Osteoblast (primary cell): ENCODE results near the gene KRTAP6-3. TPM values are rescaled to one million over a fixed set of nuclear protein-coding genes. Genes with fewer than 3 reads are reported as not detected.

Experiments
- DNase-seq: peaks from one replicate; pipeline ENCODE4 v3.0.0; 2011; ENCODE audit warnings: low spot score, mixed read lengths; ENCODE audit not compliant: insufficient read length; ENCODE audit errors: missing footprints
- H2AFZ ChIP-seq: 2 replicates; pipeline ENCODE4 v1.6.0; 2011; ENCODE audit warnings: mild to moderate bottlenecking, low read length
- H3K27ac ChIP-seq: 2 replicates; pipeline ENCODE4 v1.5.1; 2011; ENCODE audit warnings: mild to moderate bottlenecking, low read depth, low read length, moderate library complexity
- H3K27me3 ChIP-seq: 2 replicates; pipeline ENCODE4 v1.6.0; 2012; ENCODE audit warnings: mild to moderate bottlenecking, control low read depth, inconsistent platforms, low read length, moderate library complexity; ENCODE audit not compliant: insufficient read depth
- H3K36me3 ChIP-seq: 2 replicates; pipeline ENCODE4 v1.5.1; 2011; ENCODE audit warnings: mild to moderate bottlenecking, low read length, control low read depth, moderate library complexity; ENCODE audit not compliant: insufficient read depth
- H3K4me1 ChIP-seq: 2 replicates; pipeline ENCODE4 v1.5.1; 2011; ENCODE audit warnings: mild to moderate bottlenecking, low read length, control low read depth, moderate library complexity; ENCODE audit not compliant: insufficient read depth
- H3K4me2 ChIP-seq: 2 replicates; pipeline ENCODE4 v1.6.0; 2011; ENCODE audit warnings: mild to moderate bottlenecking, low read length; ENCODE audit not compliant: insufficient read depth
- H3K4me3 ChIP-seq: fragments of 200-600 bp; sonication (generic); 3 replicates; pipeline ENCODE4 v1.5.1; 2012; ENCODE audit warnings: mild to moderate bottlenecking, low read length, inconsistent platforms; ENCODE audit not compliant: insufficient read depth
- H3K79me2 ChIP-seq: 2 replicates; pipeline ENCODE4 v1.6.0; 2012; ENCODE audit warnings: mild to moderate bottlenecking, low read length, control low read depth, inconsistent platforms; ENCODE audit not compliant: insufficient read depth
- H3K9me3 ChIP-seq: 2 replicates; pipeline ENCODE4 v1.5.1; 2011; ENCODE audit warnings: low read depth, low read length, control low read depth
- H4K20me1 ChIP-seq: 2 replicates; pipeline ENCODE4 v1.6.0; 2012; ENCODE audit warnings: mild to moderate bottlenecking, low read length, control low read depth; ENCODE audit not compliant: insufficient read depth
- total RNA-seq: library from RNA; depleted of rRNA; stranded (reverse); fragments of >200 nt; gene quantifications from 2 replicates; pipeline ENCODE4 v1.2.3, GENCODE V29; 2012
- TF ChIP-seq, protein P1 (sequence below): IDR thresholded peaks from 2 replicates; pipeline ENCODE4 v1.5.1; 2011; ENCODE audit warnings: mild to moderate bottlenecking, low read depth, low read length, moderate library complexity; ENCODE audit errors: extremely low read depth

KRTAP6-3 gene
- total RNA-seq, 1 donor, result not detected

DNA sequence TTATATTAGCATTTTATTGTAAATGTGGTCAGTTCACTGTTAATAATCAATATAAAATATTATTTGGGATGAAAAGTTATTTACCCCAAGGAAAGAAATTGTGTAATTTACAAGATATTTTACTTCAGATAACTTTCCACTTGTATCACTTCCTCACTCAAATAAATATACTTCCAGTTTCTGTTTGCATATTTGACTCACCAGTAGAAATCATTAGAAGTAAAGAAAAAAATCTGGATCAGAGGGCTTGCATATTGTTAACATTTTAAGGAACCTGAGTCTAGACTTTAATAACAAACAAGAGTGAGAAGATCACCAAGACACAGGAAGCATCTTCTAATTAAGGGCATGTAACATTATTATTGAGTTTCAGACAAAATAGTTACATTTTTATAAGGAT is 27.8 kb downstream of the KRTAP6-3 start:
- DNase-seq, result no peak

DNA sequence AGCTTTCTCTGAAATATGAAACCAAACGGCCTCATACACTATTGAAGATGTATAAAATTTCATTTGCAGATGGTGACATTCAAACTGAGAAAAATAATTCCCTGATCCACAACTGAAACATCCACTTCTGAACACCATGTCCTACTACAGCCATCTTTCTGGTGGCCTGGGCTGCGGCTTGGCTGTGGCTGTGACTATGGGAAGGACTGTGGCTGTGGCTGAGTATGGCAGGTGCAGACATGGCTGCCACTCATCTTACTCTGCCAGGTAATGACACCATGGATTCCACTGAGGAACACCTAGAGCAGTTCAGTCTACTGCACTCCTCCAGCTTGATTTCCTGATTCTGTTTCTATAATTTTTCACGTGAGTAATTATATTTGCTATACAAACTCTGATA is 28.3 kb downstream of the KRTAP6-3 start, which contains the start of gene KRTAP20-4:
Gene KRTAP20-4 (plus strand): TSS at position 106 of the 400 bp plus-strand sequence.
- H3K4me2 ChIP-seq, result no peak within 1 kb of the TSS
- no peaks in the 10 kb centered on the region for H3K27me3 ChIP-seq
- no peak for DNase-seq
- no peaks in the 10 kb centered on the region for H3K79me2 ChIP-seq
- peaks cover 5% of the 10 kb centered on the region for H3K9me3 ChIP-seq
- TF ChIP-seq, protein P1, sequence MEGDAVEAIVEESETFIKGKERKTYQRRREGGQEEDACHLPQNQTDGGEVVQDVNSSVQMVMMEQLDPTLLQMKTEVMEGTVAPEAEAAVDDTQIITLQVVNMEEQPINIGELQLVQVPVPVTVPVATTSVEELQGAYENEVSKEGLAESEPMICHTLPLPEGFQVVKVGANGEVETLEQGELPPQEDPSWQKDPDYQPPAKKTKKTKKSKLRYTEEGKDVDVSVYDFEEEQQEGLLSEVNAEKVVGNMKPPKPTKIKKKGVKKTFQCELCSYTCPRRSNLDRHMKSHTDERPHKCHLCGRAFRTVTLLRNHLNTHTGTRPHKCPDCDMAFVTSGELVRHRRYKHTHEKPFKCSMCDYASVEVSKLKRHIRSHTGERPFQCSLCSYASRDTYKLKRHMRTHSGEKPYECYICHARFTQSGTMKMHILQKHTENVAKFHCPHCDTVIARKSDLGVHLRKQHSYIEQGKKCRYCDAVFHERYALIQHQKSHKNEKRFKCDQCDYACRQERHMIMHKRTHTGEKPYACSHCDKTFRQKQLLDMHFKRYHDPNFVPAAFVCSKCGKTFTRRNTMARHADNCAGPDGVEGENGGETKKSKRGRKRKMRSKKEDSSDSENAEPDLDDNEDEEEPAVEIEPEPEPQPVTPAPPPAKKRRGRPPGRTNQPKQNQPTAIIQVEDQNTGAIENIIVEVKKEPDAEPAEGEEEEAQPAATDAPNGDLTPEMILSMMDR, result no peak
- H3K27ac ChIP-seq, result no peak within 1 kb of the TSS
- no peaks in the 10 kb centered on the region for H4K20me1 ChIP-seq
- no peaks in the 10 kb centered on the region for H3K4me1 ChIP-seq
- no peak within 1 kb of the TSS for H2AFZ ChIP-seq
- H3K36me3 ChIP-seq, result no peaks in the 10 kb centered on the region
- H3K4me3 ChIP-seq, result no peak within 1 kb of the TSS

More for the DNA sequence above, 27.8 kb downstream of the KRTAP6-3 start:
- no peak overlapping the region for H2AFZ ChIP-seq
- H3K79me2 ChIP-seq, result no peaks in the 10 kb centered on the region
- no peak overlapping the region for H3K4me3 ChIP-seq
- peaks cover 5% of the 10 kb centered on the region for H3K9me3 ChIP-seq
- no peaks in the 10 kb centered on the region for H3K27me3 ChIP-seq
- H3K36me3 ChIP-seq, result no peaks in the 10 kb centered on the region
- H3K27ac ChIP-seq, result no peak overlapping the region
- no peaks in the 10 kb centered on the region for H3K4me1 ChIP-seq
- H4K20me1 ChIP-seq, result no peaks in the 10 kb centered on the region
- TF ChIP-seq, protein P1, result no peak
- H3K4me2 ChIP-seq, result no peak overlapping the region

DNA sequence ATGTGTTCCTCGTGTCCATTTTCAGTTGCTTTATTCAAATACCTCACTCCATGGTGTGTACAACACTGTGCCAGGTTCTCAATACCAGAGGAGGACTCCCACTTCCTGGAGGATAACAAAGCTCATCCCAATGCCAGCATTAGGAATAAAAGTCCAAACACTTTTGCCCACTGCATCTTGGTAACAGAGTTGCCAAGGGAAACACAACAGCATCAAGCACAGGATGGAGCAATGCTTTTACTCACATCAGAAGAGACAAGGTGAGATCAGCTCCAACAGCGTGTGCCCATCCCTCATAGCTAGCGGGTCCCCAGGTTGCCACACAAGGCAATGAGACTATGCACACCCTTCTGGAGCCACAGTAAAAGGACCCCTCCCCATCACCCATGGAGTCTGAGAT is 31.1 kb downstream of the KRTAP6-3 start:
- Histone ChIP-seq H3K27ac (no peak overlapping the region), H3K79me2 (no peaks in the 10 kb centered on the region), H3K9me3 (no peaks in the 10 kb centered on the region), H3K27me3 (no peaks in the 10 kb centered on the region), H3K4me1 (no peaks in the 10 kb centered on the region), H2AFZ (no peak overlapping the region), H3K36me3 (no peaks in the 10 kb centered on the region), H4K20me1 (no peaks in the 10 kb centered on the region), H3K4me2 (no peak overlapping the region), H3K4me3 (no peak overlapping the region)
- TF ChIP-seq, protein P1, result no peak
- DNase-seq, result no peak

DNA sequence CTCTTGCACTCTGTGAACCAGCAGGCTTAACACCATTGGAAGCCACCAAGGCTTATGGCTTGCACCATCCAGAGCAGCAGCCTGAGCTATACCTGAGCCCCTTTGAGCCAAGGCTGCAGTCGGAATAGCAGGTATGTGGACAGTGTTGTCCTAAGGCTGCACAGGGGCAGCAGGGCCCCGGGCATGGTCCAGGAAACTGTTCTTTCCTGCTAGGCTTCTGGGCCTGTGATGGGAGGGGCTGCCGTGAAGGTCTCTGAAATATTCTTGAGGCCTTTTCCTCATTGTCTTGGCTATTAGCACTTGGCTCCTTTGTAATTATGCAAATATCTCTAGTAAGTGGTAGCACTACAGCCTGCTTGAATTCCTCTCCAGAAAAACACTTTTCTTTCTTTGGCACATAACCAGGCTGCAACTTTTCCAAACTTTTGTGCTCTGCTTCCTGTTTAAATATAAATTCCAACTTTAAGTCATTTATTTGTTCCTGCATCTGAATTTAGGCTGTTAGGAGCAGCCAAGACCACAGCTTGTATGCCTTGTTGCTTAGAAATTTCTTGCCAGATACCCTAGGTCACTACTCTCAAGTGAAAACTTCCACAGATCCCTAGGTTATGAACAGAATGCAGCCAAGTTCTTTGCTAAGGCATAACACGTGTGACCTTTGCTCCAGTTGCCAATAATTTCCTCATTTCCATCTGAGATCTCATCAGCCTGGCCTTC is 33.4 kb downstream of the KRTAP6-3 start:
- H3K4me3 ChIP-seq, result no peak overlapping the region
- no peaks in the 10 kb centered on the region for H3K79me2 ChIP-seq
- H2AFZ ChIP-seq, result no peak overlapping the region
- no peak overlapping the region for H3K27ac ChIP-seq
- TF ChIP-seq, protein P1, result no peak
- no peaks in the 10 kb centered on the region for H3K4me1 ChIP-seq
- no peaks in the 10 kb centered on the region for H3K9me3 ChIP-seq
- no peaks in the 10 kb centered on the region for H3K27me3 ChIP-seq
- DNase-seq, result no peak
- H3K36me3 ChIP-seq, result no peaks in the 10 kb centered on the region
- no peaks in the 10 kb centered on the region for H4K20me1 ChIP-seq
- H3K4me2 ChIP-seq, result no peak overlapping the region
